Measurements from ENCODE around the gene SEPTIN5. TPM values are rescaled to one million over a fixed set of nuclear protein-coding genes. Genes with fewer than 3 reads are reported as not detected.

The SEPTIN5 gene
- polyA plus RNA-seq, 5 donors, result 51.6 to 77.5 (median 64.8) TPM

DNA sequence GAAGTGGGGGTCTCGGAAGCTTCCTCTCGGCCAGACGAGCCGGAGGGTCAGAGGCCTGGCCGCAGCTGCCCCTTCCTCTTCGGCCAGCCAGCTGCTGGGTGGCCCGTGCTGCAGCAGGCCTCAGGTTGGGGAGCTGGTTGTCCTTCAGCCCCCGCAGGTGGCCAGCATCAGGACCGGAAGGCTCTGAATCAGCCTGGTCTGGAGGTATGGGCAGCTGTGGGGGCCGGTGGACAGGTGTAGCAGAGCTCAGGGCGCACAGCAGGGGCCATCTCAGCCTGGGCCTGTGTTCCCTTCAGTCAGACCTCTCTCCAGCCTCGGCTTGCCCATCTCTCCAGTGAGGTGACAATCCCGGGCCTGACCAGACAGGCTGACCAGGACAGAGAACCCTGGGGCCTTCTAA lies 32.4 kb downstream of the SEPTIN5 start:
- no peak for DNase-seq

DNA sequence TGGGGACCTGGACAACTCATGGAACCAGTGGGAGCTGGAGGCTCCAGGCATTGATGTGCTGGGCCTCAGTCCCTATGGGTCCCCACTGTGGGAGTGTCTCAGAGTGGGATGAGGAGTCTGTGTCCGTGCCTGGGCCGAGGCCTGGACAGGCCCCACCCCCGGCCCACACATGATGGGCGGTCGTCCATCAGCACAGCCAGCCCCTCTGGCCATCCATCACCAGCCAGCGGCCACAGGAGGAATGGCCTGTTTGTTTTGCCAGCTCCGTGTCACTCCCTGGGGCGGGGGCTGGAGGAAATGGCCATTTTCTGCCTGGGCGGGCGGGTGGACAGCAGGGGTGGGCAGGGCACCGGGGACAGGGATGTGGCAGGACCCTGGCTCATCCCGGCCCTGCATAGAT lies 33.2 kb downstream of the SEPTIN5 start:
- no peak for DNase-seq

DNA sequence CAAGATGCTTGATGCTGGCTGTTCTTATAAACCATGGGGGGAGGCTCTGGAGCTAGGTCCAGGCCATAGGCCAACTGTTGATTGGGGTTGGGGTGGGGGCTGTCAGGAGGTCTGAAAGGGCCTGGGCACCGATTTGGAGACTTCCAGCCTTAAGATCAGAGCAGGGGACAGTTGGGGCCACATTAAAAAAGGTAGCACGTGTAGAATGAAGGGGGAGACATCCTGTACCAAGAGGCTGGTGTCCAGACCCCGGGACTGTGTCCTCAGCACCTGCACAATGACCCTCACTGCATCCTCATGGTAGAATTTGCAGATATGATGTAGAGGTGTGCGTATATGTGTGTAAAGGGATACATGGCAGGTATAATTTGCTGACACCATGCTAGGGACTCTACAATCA lies 33.8 kb downstream of the SEPTIN5 start:
- DNase-seq, result no peak

DNA sequence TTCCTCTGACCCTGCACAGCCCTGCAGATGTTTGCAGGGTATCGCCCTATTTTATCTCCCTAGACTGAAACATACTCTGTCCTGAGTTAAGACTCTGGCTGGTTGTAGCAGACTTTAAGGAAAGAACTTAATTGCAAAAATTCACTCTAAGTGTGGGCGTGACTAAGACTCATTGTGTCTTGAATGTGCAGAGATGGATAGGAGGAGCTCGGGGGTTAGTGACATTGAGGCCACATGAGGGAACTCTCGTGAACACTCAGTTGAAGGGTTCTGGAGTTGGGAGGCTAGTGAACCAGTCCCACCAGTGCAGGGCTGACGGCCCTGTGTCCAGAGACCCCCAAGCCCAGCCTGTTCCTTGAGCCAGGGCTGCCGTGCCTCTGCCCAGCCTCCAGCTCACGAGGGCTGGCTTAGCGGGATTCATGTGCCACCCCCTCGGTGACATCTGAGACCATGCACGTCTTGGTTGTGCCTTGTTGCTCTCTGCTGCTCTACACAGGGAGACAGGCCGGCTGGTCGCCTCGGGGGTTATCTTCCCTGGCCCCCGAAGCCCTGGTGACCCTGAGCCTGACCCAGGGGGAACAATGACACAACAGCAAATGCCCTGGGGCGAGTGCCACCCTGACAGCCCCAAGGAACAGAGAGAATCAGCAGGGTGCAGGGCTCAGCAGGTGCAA lies 34.8 kb downstream of the SEPTIN5 start:
- DNase-seq, result no peak

DNA sequence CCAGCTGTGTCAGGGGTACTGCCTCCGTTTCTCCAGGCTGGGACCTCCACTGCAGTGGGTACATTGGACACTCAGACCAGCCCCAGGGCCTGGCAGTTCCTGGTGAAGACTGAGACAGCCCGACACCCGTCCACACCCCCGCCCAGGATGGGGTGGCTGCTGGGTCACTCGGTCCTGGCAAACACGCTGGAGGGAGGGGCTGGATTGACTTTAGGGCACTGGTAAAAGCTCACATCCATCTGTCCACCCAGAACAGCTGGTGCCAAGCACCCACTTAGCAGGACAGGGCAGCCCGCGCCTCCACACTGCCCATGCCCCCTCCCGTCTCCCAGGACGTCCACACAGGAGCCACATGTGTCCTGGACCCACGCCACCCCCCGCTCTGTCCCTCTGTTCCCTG lies 35.6 kb downstream of the SEPTIN5 start:
- no peak for DNase-seq

DNA sequence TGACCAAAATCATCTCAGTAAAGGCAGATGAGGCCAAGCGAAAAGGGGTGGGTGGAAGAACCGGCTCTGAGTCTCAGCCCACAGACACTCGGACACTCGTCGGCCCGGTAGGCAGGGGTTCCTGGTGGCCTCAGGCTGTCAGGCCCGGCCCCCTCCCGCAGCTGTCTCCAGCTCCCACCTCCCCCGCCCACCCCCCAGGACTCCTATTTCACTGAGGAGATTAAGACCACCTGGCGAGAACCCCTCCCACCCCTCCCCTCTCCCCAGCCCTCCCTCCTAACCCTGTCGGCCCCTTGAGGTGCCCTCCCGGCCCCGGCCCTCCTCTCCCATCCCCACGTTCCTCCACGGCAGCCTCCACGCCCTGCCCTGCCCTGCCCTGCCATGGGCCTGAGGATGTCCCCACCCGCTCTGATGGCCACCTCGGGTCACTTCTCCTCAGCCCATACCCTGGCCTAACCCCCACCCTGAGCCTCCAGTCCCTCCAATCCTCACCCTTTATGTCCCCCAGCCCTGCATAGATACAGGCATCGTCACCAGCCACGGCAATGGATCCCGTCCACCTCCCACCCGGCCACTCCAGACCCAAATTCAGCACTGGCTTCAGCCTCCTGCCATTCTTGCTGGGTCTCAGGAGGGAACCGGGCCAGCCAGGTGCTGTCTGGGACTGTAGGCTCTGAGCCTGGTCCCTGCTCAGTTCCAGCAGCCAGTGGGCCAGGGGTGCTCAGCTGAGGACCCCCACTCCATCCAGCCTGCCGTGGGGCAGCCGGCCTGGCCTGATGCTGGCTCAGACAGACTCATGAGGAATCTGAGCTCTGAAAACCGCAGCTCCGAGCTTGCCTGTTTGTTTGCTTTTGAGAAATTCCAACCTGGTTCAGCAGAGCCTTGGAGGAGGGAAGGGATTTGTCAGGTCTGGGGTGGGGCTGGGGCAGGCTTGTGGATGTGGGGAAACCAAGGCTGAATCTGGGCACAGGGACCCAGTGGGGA lies 36.5 kb downstream of the SEPTIN5 start:
- DNase-seq, result no peak

DNA sequence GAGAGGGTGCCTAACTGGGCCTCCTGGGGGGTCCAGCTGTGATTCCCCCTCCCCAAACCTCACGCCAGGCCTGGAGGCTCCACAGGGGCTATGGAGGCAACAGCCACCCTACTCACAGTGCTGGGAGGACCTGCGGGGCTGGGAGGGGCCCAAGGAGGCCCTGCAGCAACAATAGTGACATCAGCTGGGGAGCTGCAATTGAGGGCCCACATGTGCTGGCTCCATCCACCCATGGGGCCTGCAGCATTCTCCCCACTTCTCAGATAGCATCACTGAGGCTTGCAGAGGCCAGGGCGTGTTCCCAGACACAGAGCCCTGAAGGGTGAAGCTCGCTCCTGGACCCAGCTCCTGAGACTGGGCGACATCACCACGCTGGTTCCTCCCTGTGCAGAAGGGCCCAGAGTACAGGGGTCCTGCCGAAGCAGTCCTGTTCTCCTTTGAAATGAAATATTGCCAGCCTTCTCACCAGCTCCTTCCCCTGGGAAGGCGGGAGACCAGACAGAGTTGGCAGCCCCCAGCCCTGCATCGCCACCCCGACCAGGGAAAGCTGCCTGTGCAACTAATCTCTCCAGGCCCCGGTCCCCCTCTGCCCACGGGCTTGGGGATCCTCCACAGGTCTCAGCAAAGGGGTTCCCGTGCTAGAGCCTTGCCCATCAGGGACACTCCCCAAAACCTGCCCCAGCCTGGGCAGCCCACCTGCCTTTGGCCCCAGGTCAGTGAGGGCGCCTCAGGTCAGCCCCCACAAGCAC lies 37.4 kb downstream of the SEPTIN5 start:
- DNase-seq, result no peak

DNA sequence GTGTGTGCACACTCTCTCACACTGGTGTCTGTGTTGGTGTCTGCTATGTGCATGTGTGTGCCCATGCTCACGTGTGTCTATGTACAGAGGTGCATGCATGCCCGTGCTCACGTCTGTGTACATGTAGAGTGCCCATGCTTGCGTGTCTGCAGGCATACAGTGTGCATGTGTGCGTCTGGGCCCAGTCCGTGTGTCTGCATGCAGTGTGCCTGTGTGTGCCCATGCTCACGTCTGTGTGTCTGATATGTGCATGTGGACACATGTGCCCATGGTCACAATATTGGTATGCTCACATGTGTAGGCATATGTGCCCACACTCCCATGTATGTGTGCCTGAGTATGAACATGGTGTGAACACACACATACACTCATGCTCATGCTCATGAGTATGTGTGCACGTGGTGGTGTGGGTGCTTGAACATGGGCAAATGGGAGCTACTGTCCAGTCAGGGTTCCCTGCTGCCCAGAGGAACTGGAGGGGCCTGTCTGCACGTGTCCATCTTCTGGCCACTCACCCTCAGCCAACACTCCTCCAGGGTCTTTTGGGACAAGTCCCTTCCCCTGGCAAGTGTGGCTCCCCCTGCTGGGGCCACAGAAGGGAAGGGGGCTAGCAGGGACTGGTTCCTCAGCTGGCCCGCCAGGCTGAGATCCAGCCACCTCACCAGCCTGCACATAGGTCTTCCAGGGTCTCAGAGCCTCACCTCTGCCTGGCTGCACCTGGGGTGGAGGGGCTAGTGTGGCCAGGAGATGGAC lies 39.0 kb downstream of the SEPTIN5 start:
- DNase-seq, result no peak

DNA sequence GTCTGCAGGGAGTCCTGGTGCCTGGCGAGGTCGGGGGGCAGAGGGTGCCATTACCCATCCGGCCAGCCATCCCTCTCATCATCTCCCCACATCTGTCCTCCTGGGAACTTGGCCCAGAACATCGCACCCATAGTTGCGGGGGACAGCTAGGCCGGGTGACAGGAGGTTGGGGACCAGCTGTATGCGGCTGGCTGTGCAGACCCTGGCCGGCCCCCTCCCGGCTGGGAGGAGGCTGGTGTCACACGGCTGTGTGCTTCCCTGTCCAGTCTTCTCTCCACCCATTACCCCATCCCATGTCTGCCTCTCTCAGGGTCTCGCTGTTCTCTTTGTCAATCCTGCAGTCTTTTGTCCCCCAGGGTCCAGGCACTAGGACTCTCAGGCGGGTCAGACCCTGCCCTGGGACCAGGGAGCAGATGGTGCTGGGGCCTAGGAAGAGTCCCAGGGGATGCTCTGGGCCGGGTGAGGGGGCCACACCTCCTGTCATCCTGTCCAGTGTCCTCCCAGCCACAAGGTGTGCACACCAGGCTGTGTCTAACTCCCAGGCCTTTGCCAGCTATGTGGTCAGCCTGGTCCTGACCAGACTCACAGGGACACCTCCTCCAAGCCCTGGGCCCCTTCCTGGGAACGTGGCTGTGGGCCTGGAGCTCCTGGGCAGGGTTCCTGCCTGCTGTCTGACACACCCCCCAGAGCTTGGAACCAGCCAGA lies 39.8 kb downstream of the SEPTIN5 start:
- no peak for DNase-seq

DNA sequence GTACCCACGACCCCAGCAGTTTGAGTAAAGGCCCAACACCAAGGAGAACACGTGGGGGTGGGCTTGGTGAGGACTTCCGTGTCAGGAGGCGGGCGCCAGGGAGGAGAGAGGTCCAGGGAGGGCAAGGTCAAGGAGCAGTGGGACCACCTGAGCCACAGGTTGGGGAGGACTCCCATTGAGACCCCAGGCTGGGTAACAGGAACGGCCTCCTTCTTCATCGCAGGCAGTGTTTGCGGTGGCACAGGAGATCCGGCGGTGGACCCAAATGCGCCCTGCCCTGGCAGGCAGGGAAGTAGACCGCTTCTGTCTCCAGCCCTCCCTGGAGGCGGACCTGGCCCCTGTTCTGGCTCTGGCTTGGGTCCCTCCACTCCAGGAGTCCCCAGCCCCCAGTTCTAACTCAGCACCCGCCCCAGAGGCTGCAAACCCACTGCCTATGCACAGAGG lies 40.4 kb downstream of the SEPTIN5 start:
- no peak for DNase-seq

DNA sequence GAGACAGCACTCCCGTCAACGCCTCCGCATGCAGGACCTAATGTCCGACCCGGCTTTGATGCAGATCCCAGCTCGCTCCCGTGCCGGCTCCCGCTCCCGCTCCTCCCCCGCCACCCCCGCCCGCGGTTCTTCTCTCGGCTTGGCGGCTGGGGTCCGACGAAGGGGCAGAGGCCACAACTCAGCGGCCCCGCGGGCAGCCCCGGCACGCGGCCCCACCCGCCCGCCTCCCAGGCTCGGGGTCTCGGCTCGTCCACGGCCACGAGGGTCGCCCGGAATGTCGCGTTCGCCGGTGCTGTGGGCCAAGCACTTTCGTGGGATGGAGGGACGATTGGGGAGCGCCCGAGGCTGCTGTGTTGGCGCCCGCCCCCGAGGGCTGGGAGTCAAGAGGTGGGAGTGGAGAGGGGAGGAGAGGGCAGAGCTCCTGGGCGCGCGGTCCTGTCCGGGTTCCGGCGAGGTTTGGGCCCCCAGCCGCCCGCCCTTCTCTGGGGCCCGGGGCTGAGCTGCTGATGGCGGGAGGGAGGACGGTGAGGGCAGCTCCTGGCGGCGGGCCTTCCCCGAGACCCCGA lies 40.9 kb downstream of the SEPTIN5 start:
- DNase-seq, result no peak

DNA sequence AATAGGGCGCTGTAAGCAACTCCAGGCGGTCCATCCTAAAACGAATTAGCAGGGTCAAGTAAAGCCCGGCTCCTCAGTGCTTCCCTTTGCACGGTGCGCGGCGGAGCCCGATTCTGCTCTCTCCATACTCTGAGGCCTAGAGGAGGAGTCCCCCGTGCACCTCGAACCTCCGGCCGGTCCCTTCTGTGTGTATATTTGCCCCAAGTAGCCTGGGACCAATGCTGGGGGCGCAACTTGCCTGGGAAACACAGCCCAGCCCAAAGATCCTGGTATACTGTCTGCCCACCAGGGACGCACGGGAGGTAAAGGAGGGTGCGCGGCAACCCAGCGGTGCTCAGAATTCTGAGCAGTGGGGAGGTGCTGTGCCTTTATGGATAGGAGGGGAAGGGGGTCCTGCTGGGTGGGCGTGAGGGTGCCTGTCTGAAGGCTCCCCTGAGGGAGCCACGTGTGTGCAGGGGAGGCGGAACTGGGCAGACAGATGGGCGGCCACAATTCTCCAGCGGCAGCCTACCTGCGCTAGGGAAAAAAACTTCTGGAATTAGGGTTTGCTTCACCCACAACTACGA lies 41.5 kb downstream of the SEPTIN5 start:
- DNase-seq, result no peak

DNA sequence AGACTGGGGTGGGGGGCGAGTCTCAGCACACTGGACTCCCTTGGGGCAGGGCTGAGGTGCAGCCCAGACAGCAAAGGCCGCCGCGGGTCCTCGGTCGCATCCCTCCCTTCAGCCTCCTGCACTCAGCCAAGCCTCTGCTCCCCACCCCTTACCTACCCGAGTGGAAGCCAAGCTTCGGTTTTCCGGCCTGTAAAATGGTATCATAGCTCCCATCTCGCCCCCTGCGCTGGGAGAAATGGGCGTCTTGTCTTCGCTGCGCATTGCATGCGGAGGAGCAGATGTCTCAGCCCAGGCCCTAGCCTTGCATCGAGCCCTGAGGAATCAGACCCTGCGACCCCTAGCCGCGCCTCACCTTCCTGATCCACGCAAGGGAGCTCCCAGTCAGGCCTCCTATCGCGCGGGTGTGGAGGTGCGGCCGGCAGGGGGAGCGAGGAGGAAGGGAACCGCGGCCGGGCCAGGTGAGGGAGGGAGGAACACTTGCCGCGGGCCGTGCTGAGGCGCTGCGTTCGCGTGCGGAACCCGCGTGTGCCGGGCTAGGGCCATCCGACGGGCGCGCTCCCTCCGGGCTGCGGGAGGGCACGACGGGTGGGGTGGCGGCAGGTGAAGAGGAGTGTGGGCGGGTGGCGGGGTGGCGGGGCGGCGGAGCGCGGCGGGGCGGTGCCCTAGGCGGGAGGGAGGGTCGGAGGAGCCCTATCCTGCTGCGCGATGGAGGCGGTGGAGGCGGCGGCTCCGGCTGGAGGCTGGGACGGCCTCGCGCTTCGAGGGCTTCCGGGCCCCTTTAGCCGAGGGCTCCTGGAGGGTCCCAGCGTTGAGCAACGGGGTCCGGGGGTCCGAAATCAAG lies 42.2 kb downstream of the SEPTIN5 start:
- no peak for DNase-seq

DNA sequence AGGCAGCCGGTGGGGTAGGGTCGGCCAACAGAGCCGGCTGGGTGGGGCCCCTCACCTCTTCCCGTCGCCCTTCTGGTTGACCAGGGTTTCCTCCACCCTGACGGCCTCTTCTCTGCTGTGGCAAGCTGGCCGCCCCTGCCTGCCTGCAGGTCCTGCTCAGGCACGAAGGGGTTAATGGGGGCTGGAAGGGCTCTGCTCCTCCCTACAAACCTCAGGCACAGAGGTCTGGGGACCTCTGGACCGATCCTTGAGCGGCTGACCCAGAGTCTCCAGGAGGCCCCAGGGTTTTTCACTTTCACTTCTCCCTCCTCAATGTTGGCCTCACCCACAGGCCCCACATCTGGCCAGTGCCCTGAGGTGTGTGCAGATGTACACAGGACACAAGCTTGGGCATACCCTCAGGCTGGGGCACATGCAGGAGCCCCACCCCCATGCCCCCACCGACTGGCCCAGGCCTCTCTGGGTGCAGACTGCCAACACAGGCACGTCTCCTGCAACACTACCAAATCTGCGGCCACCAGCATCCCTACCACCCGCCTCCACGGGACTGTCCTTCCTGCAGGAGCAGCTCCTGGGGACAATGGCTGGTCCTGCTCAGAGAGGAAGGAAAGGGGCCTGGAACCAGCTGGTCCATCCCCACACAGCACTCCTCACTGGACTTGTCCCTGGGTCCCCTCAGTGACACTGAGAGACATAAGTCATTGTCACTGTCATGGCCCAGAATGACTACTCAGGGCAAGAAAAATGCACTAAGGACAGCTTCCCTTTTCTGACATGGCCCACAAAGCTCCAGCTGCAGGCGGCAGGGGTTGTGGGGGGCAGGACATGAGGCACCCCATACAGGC lies 43.1 kb downstream of the SEPTIN5 start:
- DNase-seq, result no peak

DNA sequence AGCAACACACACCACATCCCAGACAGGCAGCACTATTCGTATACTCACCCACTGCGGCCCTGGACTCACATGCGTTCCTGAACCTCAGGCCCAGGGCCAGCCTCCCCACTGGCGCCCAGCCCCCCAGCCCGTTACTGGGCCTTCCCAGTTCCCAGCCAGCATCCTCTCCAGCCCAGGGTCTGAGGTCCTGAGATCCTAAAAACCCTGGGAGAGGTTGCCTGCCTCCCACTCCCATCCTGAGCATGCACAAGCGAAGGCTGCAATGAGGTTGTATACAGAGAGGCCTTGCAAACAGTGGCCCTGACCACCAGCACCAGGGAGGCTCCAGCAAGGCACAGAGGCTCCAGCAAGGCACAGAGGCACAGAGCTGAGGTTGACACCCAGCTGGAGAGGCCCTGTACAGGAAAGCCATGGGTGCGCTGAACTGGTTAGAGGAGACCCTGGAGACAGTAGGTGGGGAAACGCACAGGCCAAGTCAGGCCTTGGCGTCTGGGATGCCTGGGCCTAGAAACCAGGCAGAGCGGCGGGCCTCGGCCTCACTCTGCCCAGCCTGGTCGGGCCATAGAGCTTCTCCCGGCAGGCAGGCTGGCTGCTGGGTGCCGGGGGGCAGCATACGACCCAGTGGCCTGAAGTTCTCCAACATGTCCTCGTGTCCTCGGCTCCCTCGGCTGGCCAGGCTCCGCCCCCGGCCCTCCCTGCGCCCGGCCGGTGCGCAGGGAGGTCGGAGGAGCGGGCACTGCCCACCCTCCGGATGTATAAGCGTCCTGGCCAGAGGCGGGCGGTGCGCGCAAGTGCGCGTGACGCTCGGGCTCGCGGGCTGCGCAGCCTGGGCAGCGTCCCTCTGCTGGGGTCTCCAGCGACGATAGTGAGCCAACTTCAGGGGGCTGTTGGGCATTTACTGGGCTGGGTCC lies 43.9 kb downstream of the SEPTIN5 start:
- DNase-seq, result no peak

DNA sequence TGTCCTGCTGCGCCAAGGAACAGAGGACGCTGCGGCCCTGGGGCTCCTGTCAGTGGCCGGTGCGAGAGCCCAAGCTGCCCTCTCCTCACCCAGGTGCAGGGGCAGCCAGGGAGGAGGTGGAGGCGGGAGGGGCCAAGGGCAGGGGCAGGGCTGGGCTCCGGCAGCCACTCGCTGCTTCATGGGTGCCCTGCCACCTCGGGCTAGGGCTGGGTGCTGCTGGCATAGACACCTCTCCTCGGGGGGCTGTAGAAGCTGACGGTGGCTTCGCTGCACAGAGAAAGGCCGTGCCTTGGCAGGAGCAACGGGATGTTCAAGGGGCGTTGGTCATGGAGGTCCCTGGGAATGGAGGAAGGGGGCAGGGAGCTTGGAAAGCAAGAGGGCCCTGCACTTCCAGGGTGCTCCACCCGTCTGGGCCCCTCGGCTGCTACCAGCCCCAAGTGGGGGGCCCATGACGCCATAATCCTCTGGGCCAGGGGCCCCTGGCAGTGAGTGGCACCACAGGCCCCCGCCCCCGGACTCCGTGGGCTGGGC lies 44.7 kb downstream of the SEPTIN5 start:
- DNase-seq, result no peak
